ENCODE data around the gene NFIA.
A peak's percentile ranks its signal among the peaks of the same experiment; 100 is the strongest.

The NFIA gene

DNA sequence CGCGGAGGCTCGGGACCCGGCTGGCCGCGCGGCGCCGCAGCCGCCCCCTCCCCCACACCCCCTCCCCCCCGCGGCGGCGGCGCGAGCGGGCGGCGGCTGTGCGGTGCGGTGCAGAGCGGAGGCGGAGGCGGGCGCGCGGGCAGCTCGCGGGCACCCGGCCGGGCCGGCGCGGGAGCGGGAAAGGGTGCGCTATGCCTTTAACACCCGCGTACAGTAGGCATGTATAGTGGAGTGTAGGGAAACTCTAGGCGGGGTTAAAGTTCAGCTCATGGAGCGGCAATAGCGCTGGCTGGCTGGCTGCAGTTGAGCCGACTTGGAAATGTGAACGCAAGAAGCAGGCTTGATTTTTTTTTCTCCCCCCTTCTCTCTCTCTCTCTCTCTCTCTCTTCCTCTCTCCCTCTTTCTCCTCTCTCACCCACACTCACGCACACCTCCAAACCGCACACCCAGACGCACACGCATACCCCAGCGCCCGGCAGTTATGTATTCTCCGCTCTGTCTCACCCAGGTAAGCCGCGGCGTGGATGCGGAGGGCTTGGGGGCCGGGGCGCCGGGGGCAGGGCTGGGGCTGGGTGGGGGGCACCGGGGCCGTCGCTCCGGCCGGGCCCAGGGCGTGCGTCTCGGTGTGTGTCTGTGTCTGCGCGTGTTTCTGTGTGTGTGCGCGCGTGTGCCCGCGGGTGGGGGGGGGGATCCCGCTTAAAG lies at the start of gene NFIA:
TSS of gene NFIA (plus strand) at position 251 of the 702 bp plus-strand sequence.
- peak in 1 of 2 donors; percentile 41 for DNase-seq

- DNase-seq = no peak
These were observed 46.5 kb upstream of the NFIA start for GRCh38 chr1:61035880-61036279.

- DNase-seq = no peak
These were observed 39.8 kb upstream of the NFIA start for GRCh38 chr1:61042466-61043009.

DNA sequence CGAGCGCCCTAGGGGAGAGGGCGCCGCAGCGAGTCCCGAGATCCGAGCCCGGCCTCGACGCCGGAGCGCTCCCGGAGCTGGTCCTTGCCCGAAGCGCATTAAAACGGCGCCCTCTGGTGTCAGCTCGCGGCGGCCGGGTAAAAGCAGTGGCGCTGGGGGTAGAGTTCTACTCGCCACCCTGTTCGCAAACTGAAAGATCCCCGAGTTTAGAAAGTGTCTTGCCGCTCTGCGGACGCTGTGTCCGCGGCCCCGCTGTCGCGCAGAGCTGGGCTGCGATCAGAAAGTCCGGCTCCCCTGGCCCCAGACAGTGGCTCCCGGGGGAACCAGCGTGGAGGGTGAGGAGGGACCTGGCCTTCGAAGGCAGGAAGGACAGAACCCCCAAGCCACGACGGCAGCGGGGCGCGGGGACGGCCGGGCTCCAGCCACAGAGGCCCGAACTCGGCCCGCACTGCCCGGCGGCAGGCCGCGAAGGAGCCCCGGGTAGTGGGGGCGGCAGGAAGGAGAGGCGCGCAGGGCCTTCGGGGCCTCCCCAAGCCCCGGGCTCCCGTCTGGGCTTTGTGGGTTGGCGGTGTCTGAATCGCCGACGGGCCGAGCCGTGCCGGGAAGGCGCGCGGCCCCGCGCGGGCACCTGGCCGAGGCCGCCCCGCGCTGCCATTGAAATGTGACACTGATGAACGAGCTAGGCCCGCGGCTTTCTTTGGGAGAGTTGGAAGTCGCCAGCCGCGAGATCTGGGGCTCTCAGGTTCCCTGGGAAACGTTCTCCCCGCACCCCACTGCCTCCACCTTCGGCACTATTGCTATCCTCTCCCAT lies 39.1 kb upstream of the NFIA start:
- DNase-seq = peak; percentile 80 to 82

DNA sequence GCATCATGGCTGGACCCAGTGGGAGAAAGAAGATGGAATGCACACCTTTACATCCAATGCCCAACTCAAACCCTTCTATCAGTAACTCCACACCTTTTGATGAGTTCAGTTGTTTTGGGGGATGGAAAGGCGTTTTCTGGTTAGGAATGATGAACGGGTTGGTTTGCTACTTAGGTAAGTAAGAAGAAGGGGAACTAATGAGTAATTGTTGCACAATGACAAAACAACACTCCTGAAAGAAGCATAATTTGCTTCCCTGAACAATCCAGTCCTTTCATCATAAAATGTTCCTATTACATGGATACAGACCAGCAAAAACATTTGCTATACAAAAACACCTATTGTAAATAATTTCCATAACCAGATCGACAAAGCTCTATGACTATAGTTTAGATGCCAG lies 35.9 kb upstream of the NFIA start:
- no peak for DNase-seq

DNA sequence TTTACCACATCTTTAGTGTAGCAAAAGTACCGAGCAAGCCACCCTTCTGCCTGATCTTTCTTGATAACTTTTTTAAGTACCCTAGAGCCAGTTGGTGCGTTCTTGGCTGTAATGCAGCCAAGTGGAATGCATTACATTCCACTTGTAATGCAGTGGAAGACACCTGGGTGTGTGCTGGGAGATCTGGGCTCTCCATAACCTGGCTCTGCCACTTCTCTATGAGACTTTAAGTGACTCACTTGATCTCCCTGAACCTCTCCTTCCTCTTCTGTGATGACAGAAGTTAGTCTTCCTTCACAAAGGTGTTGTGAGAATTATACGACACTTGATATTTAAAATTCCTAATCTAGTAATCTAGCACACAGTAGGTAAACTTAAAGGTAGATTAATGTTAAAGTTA lies 35.3 kb upstream of the NFIA start:
- DNase-seq = no peak

DNA sequence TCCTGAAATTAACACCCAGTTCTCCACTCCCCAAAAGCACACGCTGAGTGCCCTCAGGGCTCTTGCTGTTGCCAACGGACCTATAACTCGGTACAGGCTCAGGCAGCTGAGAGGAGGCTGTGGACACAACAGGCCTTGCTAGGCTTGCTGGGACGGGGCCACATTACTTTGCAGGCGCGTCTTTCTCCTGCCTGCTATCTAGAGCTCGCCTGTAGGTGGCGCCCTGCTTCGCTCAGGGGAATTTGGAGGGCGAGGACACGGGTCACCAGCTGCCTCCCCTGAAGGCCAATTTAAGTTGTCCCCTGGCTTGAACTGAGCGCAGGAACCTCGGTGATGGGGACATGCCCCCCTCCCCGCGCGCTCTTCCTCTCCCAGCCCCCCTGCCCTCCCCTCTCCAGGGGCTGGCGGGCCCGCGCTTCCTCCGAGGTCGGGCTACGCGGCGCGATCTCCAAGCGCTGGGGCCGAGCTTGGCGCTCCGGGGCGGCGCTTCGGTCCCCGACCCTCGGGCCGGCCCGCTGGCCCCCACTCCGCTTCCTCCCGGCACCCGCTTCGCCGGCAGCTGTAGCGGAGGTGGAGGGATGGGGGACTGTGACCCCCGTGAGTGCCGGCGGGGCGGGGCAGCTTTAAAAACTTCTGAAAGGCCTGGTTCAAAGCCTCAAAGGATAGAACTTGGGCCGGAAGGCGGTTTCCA lies 32.4 kb upstream of the NFIA start:
- peak; percentile 87 to 89 for DNase-seq

- no peak for DNase-seq
These were observed 31.6 kb upstream of the NFIA start for GRCh38 chr1:61050541-61051442.

DNA sequence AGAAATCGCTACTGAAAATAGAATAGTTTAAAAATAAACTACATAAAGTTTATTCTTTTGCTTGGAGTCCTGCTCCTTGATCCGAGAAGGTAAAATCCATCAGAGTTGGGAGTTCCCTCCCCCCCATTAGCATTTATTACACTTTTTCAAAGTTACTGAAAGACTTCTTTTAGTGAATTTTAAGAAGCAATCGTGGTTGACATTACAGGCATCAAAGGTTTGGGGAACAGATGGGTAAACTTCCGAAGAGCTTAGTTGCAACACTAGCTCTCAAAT lies 31.0 kb upstream of the NFIA start:
- no peak for DNase-seq

- no peak for DNase-seq
These were observed 30.5 kb upstream of the NFIA start for GRCh38 chr1:61051719-61052394.

GRCh38 chr1:61052395-61053225 lies 29.8 kb upstream of the NFIA start:
- no peak for DNase-seq

- no peak for DNase-seq
These were observed 29.1 kb upstream of the NFIA start for GRCh38 chr1:61053226-61053711.

- DNase-seq = no peak
These were observed 28.4 kb upstream of the NFIA start for GRCh38 chr1:61053712-61054600.

- no peak for DNase-seq
These were observed 27.8 kb upstream of the NFIA start for GRCh38 chr1:61054601-61054993.

GRCh38 chr1:61055110-61055614 lies 27.2 kb upstream of the NFIA start:
- DNase-seq = no peak

DNA sequence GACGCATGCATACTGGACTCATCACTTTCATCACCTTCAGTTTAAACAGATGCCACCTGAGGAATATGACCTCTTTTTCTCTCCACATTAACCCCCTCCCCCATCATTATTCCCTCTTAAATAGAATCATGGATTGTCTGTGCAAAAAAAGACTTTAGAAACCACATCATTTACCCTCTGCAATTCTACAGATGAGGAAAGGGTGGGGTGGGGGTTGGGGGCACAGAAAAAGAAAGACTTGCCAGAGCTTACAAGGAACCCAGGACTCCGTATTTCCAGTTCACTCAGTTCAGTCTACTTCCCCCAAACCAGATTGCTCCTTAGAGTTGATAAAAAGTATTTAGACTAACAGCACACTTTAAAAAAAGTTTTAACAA lies 26.2 kb upstream of the NFIA start:
- DNase-seq = no peak

DNA sequence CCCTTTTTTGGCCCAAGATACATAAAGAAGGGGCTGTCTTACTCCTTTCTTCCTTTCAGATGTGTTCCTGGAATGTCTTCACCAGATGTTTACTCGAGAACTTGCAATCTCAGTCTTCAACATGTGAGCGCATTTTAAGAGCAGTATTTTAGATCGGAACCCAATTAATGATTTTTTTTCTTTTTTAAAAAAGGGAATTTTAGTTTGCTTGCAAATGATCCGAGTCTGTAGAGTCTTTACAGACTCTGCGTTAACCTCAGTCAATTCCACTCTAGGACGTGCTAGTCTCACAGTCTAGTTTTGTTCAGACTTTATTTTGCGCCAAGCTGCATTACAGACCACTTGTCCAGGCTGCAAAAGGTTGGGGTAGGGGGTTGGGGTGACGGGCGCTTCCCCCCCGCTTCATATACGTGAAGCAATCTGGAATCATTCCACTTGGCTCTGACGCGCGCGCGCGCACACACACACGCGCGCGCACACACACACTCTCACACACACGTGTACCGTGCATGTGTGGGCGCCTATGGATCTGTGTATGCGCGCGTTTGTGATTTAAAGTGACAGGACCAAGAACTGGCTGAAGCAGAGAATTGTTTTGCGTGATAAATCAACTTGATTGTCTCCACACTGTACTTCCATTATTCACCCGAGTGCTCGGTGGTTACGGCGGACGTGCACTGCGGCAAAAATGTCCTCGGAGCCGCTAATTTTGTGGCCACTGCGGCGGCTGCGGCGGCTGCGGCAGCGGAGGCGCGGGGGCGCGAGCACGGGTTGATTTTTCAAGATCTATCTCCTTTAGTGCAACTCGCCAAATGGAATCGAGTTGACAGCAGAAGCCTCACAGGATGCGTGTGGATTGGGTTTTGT lies 25.6 kb upstream of the NFIA start:
- peak; percentile 37 to 45 for DNase-seq

GRCh38 chr1:61058483-61059245 lies 23.7 kb upstream of the NFIA start:
- DNase-seq = no peak
